DOHH2 (cell line): ENCODE measurements around the gene ZNF100.
"Not testable (repeated sequence)": the region's sequence is repeated elsewhere in the genome, so short reads cannot be mapped to it uniquely, and the experiment has no call there.

ENCODE experiments used
- CTCF ChIP-seq: fragments of 200-600 bp; sonication (generic); IDR thresholded peaks from one replicate; pipeline ENCODE4 v1.5.1; 2014; ENCODE audit warnings: antibody characterized with exemption, mild to moderate bottlenecking, low read depth, low read length; ENCODE audit not compliant: poor library complexity, severe bottlenecking
- EZH2phosphoT487 ChIP-seq: fragments of 200-600 bp; sonication (generic); IDR thresholded peaks from 2 replicates; pipeline ENCODE4 v1.6.1; 2017; ENCODE audit warnings: borderline replicate concordance, mild to moderate bottlenecking, antibody characterized with exemption, low read length, moderate library complexity, mixed read lengths

DNA sequence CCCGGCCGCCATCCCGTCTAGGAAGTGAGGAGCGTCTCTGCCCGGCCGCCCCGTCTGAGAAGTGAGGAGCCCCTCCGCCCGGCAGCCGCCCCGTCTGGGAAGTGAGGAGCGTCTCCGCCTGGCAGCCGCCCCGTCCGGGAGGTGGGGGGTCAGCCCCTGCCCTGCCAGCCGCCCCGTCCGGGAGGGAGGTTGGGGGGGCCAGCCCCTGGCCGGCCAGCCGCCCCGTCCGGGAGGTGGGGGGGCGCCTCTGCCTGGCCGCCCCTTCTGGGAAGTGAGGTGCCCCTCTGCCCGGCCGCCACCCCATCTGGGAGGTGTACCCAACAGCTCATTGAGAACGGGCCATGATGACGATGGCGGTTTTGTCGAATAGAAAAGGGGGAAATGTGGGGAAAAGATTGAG, 59.5 kb downstream of the ZNF100 start:
- TF ChIP-seq CTCF, EZH2phosphoT487: not testable (repeated sequence)
